WERI-Rb-1 (cell line): ENCODE data around the gene PELI3.

Source experiments
- DNase-seq: peaks from one replicate; pipeline ENCODE4 v3.0.0-alpha.2; 2020
- H3K27ac ChIP-seq: fragments of 250-450 bp; sonication (Bioruptor Pico); 2 replicates; pipeline ENCODE4 v1.5.1; 2020; ENCODE audit warnings: mild to moderate bottlenecking, moderate library complexity
- H3K27me3 ChIP-seq: fragments of 250-450 bp; sonication (Bioruptor Pico); 2 replicates; pipeline ENCODE4 v1.5.1; 2021; ENCODE audit warnings: mild to moderate bottlenecking, low read depth, moderate library complexity; ENCODE audit not compliant: insufficient read depth, severe bottlenecking
- H3K36me3 ChIP-seq: fragments of 250-450 bp; sonication (Bioruptor Pico); 2 replicates; pipeline ENCODE4 v1.5.1; 2020; ENCODE audit warnings: mild to moderate bottlenecking, moderate library complexity
- H3K4me3 ChIP-seq: 2 replicates; pipeline ENCODE4 v1.5.1; 2011; ENCODE audit warnings: low read depth, mild to moderate bottlenecking, control low read depth, low read length
- H3K9me3 ChIP-seq: fragments of 250-450 bp; sonication (Bioruptor Pico); 2 replicates; pipeline ENCODE4 v1.5.1; 2021; ENCODE audit warnings: mild to moderate bottlenecking, moderate library complexity; ENCODE audit not compliant: severe bottlenecking
- CTCF ChIP-seq: IDR thresholded peaks from 2 replicates; pipeline ENCODE4 v1.5.1; 2011; ENCODE audit warnings: low read depth, mild to moderate bottlenecking, control low read depth, inconsistent platforms, low read length

Gene PELI3

DNA sequence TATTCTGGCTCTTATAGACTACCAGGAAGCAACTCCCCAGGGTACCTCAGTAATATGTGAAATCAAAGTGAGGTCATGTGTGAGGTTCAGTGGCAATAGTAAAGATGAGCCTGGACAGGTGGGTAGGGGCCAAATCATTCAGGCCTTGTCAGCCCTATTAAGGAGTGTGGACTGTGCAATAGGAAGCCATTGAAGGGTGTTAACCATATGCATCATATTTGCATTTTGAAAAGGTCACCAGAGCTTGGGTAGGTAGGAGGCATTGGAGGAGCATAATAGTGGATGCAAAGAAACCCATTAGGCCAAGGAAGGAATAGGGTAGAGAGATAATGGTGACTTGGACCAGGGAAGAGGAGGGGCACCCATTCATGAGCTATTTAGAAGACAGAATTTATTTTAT is 19.7 kb upstream of the PELI3 start:
- Histone ChIP-seq H3K4me3 (no peak overlapping the region), H3K27ac (no peak overlapping the region), H3K27me3 (no peaks in the 10 kb centered on the region), H3K36me3 (no peaks in the 10 kb centered on the region), H3K9me3 (peaks cover 9% of the 10 kb centered on the region)
- TF ChIP-seq CTCF: no peak
- no peak for DNase-seq

GRCh38 chr11:66448523-66448922 is 18.2 kb upstream of the PELI3 start:
- no peak overlapping the region for H3K27ac ChIP-seq
- H3K9me3 ChIP-seq: peaks cover 8% of the 10 kb centered on the region
- H3K36me3 ChIP-seq: no peaks in the 10 kb centered on the region
- DNase-seq: no peak
- TF ChIP-seq CTCF: no peak
- no peaks in the 10 kb centered on the region for H3K27me3 ChIP-seq
- no peak overlapping the region for H3K4me3 ChIP-seq

- no peaks in the 10 kb centered on the region for H3K36me3 ChIP-seq
- TF ChIP-seq CTCF: no peak
- H3K27me3 ChIP-seq: no peaks in the 10 kb centered on the region
- H3K4me3 ChIP-seq: no peak overlapping the region
- no peak for DNase-seq
- no peak overlapping the region for H3K27ac ChIP-seq
- H3K9me3 ChIP-seq: peaks cover 4% of the 10 kb centered on the region
These were observed 16.1 kb upstream of the PELI3 start for GRCh38 chr11:66450560-66450959.

GRCh38 chr11:66451663-66452062 is 15.0 kb upstream of the PELI3 start:
- Histone ChIP-seq H3K36me3 (no peaks in the 10 kb centered on the region), H3K4me3 (no peak overlapping the region), H3K9me3 (peaks cover 4% of the 10 kb centered on the region), H3K27me3 (no peaks in the 10 kb centered on the region), H3K27ac (no peak overlapping the region)
- DNase-seq: no peak
- TF ChIP-seq CTCF: no peak

DNA sequence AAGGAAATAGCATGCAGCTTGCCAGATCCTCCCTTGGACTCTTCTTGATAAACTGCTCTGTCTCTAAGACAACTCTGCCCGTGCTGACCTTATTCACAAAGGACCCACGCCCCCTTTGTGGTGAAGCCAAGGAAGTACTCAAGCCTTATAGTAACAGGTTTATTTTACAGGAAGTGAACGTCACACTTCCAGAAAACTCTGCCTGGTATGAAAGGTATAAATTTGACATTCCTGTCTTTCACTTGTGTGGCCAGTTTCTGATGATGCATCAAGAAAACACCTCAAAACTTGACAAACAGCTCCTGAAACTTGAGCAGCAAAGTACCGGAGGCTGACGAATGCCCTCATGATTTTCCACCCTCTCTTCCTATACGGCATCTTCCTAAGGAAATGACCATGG is 12.5 kb upstream of the PELI3 start:
- DNase-seq: no peak
- H3K27me3 ChIP-seq: no peaks in the 10 kb centered on the region
- H3K9me3 ChIP-seq: peaks cover 4% of the 10 kb centered on the region
- no peaks in the 10 kb centered on the region for H3K36me3 ChIP-seq
- no peak overlapping the region for H3K4me3 ChIP-seq
- TF ChIP-seq CTCF: no peak
- H3K27ac ChIP-seq: no peak overlapping the region

DNA sequence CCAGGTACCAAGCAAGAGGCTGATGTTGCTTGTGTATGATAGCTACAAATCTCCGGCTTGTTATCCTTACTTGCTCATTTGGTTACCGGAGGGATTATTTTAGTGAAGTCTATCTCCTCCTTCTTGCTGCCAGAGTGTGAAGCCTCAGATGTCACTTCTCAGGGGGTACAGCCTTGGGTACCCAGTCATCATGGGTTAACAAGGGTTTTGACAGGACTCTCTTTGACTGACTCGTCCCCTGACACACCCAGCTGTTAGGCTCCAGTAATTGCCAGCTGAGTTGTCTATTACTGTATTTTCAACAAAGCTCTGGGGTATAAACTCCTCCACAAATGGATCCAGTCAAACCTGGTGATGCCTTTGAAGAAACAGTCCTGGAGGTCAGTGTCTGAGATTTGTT is 11.9 kb upstream of the PELI3 start:
- Histone ChIP-seq H3K36me3 (no peaks in the 10 kb centered on the region), H3K4me3 (no peak overlapping the region), H3K27me3 (no peaks in the 10 kb centered on the region), H3K27ac (no peak overlapping the region), H3K9me3 (peaks cover 4% of the 10 kb centered on the region)
- DNase-seq: no peak
- no peak for TF ChIP-seq CTCF
